KMS-11 (cell line): ENCODE measurements around the gene FAM13A.

ENCODE experiments used
- H2AFZ ChIP-seq: fragments of 200-600 bp; sonication (generic); 2 replicates; pipeline ENCODE4 v1.6.1; 2016; ENCODE audit warnings: antibody characterized with exemption, mixed run types, low read depth
- H3K27ac ChIP-seq: fragments of 200-600 bp; sonication (generic); 2 replicates; pipeline ENCODE4 v1.6.1; 2016; ENCODE audit warnings: mild to moderate bottlenecking, mixed run types
- H3K27me3 ChIP-seq: fragments of 200-600 bp; sonication (generic); 2 replicates; pipeline ENCODE4 v1.6.1; 2017; ENCODE audit warnings: mild to moderate bottlenecking, low read depth, mixed run types, moderate library complexity; ENCODE audit not compliant: insufficient read depth
- H3K36me3 ChIP-seq: fragments of 200-600 bp; sonication (generic); 2 replicates; pipeline ENCODE4 v1.6.1; 2017; ENCODE audit warnings: mild to moderate bottlenecking, mixed run types; ENCODE audit not compliant: insufficient read depth
- H3K4me1 ChIP-seq: fragments of 200-600 bp; sonication (generic); 2 replicates; pipeline ENCODE4 v1.6.1; 2016; ENCODE audit warnings: mild to moderate bottlenecking, low read depth, mixed run types; ENCODE audit not compliant: poor library complexity, severe bottlenecking
- H3K4me2 ChIP-seq: fragments of 200-600 bp; sonication (generic); 2 replicates; pipeline ENCODE4 v1.7.0; 2016; ENCODE audit warnings: mild to moderate bottlenecking, mixed run types
- H3K4me3 ChIP-seq: fragments of 200-600 bp; sonication (generic); IDR thresholded peaks from 2 replicates; pipeline ENCODE4 v1.6.1; 2017; ENCODE audit warnings: low read depth, low read length, mixed read lengths; ENCODE audit not compliant: insufficient read depth
- H3K79me2 ChIP-seq: fragments of 200-600 bp; sonication (generic); 2 replicates; pipeline ENCODE4 v1.6.1; 2016; ENCODE audit warnings: low read depth, mixed run types; ENCODE audit not compliant: insufficient read depth
- H3K9ac ChIP-seq: fragments of 200-600 bp; sonication (generic); 2 replicates; pipeline ENCODE4 v1.6.1; 2016; ENCODE audit warnings: mild to moderate bottlenecking, mixed run types
- H4K20me1 ChIP-seq: fragments of 200-600 bp; sonication (generic); 2 replicates; pipeline ENCODE4 v1.6.1; 2016; ENCODE audit warnings: mild to moderate bottlenecking, mixed run types; ENCODE audit not compliant: insufficient read depth
- CTCF ChIP-seq: fragments of 200-600 bp; sonication (generic); conservative IDR thresholded peaks from 2 replicates; pipeline ENCODE4 v1.6.1; 2017; ENCODE audit warnings: low read depth, mild to moderate bottlenecking, antibody characterized with exemption, low read length, moderate library complexity, mixed read lengths

The FAM13A gene

GRCh38 chr4:88745175-88745574 lies 311.8 kb downstream of the FAM13A start:
- Histone ChIP-seq H2AFZ (no peak overlapping the region), H3K4me3 (no peak overlapping the region), H4K20me1 (no peaks in the 10 kb centered on the region), H3K36me3 (no peaks in the 10 kb centered on the region), H3K27me3 (no peaks in the 10 kb centered on the region), H3K79me2 (no peaks in the 10 kb centered on the region), H3K9ac (no peak overlapping the region), H3K27ac (no peak overlapping the region), H3K4me2 (no peak overlapping the region), H3K4me1 (no peaks in the 10 kb centered on the region)
- TF ChIP-seq CTCF: no peak

- Histone ChIP-seq H4K20me1 (no peaks in the 10 kb centered on the region), H3K36me3 (no peaks in the 10 kb centered on the region), H3K9ac (no peak overlapping the region), H3K4me1 (no peaks in the 10 kb centered on the region), H2AFZ (no peak overlapping the region), H3K4me3 (no peak overlapping the region), H3K4me2 (no peak overlapping the region), H3K27ac (no peak overlapping the region), H3K27me3 (no peaks in the 10 kb centered on the region), H3K79me2 (no peaks in the 10 kb centered on the region)
- TF ChIP-seq CTCF: no peak
Measured at GRCh38 chr4:88744609-88745008, 312.4 kb downstream of the FAM13A start.

- TF ChIP-seq CTCF: no peak
- no peaks in the 10 kb centered on the region for H3K27me3 ChIP-seq
Measured at GRCh38 chr4:88743696-88744095, 313.3 kb downstream of the FAM13A start.

DNA sequence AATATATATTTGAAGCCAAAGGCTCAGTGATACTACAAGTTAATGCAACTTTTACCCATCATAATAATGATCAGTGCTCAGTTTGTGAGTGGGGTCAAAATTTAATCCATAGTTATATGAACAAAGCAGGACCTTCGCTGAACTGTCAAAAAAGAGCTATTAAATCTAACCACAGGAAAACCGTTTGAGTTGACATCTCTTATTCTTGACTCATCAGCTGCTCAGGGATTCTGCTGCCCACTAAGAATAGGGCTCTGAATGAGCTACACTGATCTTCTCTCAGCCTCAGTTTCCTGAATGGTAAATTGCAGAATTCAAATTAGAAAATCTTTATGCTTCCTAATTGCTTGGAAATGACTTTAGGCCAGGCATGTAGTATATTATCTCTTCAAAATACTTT lies 314.4 kb downstream of the FAM13A start:
- no peak overlapping the region for H3K4me3 ChIP-seq
- no peaks in the 10 kb centered on the region for H3K27me3 ChIP-seq
- H3K4me1 ChIP-seq: no peaks in the 10 kb centered on the region
- H3K4me2 ChIP-seq: no peak overlapping the region
- no peaks in the 10 kb centered on the region for H3K36me3 ChIP-seq
- no peak overlapping the region for H3K27ac ChIP-seq
- no peak for TF ChIP-seq CTCF
- no peak overlapping the region for H2AFZ ChIP-seq
- no peaks in the 10 kb centered on the region for H4K20me1 ChIP-seq
- no peaks in the 10 kb centered on the region for H3K79me2 ChIP-seq
- no peak overlapping the region for H3K9ac ChIP-seq

More at GRCh38 chr4:88743696-88744095, 313.3 kb downstream of the FAM13A start:
- Histone ChIP-seq H3K79me2 (no peaks in the 10 kb centered on the region), H4K20me1 (no peaks in the 10 kb centered on the region), H3K4me1 (no peaks in the 10 kb centered on the region), H3K9ac (no peak overlapping the region), H2AFZ (no peak overlapping the region), H3K4me3 (no peak overlapping the region), H3K4me2 (no peak overlapping the region), H3K27ac (no peak overlapping the region), H3K36me3 (no peaks in the 10 kb centered on the region)
